OCI-M2 (cell line): ENCODE data around the gene SMURF1.

Experiments
- DNase-seq: peaks from one replicate; lab custom pipeline; 2025; ENCODE audit not compliant: unreplicated experiment; lab: John Stamatoyannopoulos, UW

SMURF1 gene

DNA sequence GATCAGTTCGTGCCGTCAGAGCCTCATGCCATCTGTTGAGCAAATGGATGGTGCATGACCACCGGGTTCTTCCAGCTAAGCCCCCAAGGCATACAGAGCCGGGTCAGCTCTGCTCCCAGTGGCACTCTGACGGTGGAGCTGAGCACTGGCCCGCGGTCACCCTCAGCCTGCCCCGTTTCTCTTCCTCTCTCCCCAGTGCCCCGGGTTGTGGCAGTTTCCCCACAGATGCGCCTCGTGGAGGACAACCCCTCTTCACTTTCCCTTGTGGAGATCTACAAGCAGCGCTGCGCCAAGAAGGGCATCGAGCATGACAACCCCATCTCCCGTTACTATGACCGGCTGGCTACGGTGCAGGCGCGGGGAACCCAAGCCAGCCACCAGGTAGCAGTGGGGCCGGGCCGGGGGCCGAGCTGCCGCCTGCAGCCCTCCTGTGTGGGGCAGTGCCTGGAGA is 135.7 kb downstream of the SMURF1 start:
- no peak for DNase-seq

DNA sequence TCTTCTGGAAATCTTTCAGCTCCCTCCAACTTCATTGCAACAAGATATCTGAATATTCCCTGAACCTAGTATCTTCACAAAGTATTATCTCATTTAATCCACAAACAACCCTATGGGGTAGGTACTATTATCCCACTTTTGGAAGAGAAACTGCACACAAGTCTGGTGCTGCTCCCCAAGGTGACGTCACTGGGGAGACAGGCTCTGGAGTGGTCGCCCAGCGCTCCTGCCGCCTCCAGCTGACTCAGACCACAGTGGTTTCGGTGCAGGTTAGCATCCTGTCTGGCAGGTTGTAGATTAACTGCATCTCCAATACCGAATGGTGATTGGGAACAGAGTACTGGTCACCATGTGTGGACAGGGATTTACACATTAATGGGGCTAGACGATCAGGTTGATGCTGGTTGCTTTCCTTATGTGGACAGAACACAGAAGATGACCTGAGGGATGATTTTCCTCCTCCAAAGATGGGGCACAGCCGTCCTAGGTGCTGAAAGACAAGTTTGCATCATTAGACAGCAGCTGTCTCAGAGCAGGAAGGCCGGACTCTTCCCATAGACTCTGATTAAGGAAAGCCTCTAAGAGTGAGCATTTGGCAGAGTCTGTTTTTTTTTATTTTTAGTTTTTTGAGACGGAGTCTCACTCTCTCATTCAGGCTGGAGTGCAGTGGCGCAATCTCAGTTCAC is 137.0 kb downstream of the SMURF1 start:
- DNase-seq, result no peak

DNA sequence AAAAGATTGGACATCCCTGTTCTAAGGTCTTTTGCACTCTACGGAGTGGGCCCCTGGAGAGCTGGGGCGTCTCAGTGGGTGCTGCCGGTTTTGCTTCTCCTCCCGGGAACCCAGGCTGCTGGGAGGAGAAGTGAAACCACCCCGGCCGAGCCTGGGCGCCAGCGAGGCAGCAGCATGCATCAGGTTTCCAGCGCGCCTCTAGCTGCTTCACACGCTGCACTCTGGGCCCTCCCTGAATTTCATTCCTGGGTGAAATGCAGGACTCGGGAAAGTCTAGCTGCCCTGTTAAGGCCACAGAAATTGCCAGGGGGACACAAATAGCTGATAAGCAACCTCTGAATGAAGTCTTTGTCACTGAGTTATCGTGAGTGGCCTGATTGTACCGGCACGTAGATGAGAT is 138.1 kb downstream of the SMURF1 start:
- no peak for DNase-seq

DNA sequence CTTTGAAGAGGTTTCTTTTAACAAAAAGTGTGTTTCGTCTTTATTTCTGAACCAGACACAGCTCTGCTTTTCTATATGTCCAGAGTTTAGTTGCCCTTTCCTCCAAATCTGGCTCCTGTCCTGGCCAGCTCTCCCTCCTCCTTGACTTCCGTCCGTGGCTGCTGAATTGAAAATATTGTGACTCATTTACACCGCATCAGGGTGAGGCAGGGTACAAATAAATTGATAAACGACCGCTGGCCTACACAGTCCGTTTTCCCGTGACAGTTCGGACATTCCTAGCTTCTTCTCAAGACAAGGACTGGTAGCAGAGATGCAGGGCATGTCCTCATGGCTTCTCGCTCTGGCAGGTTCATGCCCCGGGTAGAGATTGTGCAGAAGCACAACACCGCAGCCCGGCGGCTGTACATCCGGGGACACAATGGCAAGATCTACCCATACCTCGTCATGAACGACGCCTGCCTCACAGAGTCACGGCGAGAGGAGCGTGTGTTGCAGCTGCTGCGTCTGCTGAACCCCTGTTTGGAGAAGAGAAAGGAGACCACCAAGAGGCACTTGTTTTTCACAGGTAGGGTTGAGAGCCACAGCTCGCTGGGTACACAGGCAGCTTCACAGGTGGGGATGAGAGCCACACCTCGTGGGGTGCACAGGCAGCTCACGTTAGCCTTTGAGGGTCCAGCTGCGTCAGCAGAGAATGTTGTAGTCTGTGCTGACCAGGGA is 139.0 kb downstream of the SMURF1 start:
- no peak for DNase-seq

DNA sequence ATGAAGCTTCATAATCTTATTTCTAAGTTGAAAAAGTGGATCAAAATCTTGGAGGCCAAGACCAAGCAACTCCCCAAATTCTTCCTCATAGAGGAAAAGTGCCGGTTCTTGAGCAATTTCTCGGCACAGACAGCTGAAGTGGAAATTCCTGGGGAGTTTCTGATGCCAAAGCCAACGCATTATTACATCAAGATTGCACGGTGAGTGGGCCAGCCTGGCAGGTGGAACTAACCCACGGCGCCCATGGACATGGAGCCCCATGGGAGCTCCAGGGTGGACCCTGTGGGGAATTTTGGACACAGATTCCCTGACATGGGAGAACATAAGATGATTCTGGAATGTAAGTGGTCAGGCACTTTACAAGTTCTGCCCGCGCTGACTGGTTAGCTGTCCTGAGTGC is 139.7 kb downstream of the SMURF1 start:
- no peak for DNase-seq

DNA sequence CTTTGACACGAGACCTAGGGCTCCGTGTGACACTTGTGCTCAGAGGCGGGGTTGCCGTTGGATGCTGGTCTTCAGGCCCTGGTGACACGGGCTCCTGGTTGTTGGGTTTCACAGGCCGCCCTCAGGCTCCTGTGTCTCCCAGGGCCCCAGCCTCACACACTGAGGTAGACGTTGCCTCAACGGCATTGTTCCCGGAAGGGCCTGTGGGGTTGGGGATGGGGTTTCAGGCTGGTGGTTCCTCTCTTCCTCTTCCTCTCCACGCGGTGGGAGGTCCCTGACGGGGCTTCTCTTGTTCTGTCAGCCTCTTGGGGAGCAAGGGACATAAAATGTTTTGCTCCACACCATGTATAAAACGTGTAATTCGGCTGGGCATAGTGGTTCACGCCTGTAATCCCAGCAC is 140.5 kb downstream of the SMURF1 start:
- DNase-seq, result no peak

DNA sequence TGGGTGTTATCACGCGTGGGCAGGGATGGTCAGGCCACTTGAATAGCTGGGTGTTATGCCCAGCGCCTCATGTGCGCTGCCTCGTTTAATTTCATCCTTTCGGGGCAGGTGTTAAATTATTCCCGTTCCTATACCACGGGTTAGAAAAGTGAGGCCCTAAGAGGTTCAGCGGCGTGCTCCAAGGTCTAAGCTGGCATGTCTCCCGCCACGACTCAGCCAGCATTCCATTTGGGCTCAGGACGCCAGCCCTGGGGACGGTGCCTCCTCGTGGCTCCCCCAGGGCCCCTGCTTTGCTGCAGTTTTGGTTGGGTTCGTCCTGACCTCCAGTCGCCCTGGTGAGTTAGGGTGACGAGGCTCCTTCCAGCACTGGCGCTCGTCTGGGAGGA is 141.1 kb downstream of the SMURF1 start:
- DNase-seq, result no peak

DNA sequence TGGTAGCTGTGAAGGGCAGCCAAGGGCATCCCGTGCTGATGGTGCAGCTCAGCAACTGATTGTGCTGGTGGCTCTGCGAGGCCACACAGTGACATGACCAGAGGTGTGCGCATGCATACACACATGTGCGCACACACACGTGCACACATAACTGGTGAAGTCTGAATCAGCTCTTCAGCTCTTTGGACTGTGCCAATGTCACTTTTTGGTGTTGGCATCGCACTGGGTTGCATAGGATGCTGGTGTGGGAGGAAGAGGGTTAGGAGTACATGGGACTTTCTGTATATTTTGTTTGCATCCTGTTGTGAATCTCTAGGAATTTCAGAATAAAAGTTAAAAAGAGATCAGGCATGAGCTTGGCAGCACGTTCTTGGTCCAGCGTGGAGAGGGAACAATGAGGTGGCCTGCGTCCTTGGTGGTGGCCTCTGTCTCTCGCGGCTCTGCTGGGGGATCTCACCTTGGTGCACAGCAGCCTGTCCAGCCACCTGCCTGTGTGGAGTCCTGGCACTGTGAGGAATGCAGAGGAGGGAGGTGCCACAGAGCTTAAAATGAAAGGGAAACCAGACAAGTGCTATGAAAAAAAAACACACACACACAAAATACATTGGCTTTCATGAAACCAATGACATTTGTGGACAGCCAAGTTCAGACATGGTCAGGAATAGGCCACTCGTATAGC is 141.6 kb downstream of the SMURF1 start:
- DNase-seq, result no peak

DNA sequence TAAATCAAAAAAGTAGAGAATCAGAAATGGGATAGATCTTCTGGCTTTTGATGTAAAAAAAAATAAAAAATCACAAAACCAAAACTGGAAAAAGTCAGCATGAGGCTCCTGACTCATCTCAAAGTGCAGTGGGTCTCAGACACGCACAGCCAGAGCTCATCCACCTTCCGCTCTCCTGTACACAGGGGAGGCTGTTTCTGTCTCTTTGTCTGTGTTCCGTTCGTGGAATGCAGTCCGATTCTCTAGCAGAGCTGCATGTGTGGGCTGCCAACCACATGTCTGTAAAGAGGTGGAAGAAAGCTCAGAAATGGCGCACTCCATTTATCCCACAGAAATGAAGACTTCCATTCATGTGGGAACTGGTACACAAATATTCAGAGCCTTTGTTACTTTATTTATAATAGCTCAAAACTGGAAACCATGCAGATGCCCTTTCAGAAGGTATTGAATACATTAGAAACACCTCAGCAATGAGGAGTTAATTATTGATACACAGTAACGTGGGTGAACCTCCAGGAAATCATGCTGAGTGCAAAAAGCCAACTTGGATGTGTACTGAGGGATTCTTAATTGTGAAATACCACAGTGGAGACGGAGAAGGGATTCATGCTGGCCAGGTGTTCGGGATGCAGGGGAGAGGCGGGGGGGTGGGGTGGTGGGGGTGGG is 142.3 kb downstream of the SMURF1 start:
- no peak for DNase-seq

DNA sequence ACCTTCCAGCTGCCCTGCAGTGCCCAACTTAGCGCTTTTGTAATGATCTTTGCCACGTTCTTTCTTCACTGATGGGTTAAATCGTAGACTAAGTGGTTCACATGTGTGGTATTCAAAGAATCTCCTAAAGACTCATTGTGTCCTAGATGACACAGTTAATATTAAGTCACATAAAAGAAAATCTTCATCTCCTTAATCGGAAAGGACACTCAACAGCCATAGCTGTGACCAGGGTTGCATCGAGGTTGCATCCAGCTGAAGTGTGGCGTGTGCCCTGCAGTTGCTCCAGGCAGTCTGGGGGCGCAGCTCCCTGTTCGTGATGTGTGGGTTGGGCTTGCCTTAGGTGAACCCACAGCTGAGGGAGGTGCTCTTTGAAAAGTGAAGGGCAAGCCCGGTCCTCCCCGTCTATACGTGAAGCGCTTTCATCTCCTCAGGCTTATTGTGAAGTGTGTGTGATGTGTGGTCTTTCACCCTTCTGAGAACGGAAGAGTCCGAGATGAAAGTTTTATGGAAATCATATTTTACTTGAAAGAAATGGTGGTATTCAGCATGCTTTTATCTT is 142.9 kb downstream of the SMURF1 start:
- DNase-seq, result no peak

DNA sequence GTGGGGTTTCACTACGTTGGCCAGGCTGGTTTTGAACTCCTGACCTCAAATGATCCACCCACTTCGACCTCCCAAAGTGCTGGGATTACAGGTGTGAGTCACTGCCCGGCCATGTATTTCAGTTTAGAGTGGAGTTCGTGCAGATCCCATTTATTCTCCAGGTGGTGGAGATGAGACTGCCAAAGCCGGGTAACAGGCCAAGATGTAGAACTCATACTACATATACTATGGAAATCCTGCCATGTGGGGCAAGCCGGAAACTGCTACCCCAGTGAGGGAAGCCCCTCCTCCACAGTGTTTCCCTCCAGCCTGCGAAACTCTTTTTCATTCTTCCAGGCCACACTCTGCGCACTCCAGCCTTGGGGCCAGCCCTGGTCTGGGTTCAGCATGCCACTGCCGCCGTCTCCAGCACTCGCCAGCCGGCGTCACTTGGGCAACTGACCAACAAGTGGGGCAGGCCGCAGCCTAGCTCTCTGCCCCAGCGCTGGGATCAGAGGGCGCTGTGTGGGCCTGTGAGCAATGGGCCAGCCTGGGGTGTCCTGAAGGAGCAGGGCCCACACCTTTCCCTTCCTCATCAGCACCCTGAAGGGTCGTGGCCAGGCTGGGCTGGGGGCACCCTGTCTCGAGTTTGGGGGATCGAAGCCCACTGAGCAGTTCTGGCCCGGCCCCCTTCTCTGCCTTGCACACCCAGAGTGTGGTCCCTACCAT is 143.6 kb downstream of the SMURF1 start:
- DNase-seq, result no peak

DNA sequence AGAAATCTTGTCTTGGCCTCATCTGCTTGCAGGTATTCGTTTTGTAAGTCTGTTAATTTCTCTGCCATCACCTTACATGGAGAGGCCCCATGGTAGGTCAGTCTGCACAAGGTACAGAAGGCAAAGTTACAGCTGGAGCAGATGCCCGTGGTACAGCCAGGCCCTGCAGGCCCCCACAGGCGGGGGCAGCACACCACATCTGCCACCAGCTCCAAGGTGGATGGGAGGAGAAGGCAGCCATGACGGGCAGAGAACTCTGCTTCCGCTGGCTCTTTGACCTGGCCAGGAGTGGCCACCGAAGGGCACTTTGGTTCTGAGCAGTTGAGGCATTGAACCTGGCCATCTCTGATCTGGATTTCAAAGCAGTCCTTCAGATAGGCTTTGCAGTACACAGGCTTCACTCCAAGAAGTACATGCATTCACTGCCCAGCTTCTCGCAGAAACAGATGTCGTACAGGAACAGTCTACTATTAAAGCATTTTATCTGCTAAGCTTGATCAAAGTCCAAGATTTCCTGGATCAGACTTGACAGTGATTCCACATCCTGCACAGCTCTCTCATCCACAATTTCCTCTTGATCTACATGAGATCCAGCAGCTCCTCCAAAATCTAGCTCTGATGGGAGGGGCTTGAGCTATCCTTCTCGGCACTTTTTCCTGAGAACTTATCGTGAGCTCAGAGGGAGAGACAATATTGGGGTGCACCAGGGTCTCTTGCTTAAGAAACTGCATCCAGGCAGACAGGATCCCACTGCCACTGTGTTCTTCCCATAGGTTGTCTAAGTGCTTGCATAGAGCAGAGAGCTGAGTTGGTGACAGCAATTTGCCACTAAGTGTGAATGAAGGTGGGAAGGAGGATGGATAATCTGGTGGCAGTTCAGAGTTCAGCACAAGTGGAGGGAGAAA is 144.8 kb downstream of the SMURF1 start:
- DNase-seq, result no peak

DNA sequence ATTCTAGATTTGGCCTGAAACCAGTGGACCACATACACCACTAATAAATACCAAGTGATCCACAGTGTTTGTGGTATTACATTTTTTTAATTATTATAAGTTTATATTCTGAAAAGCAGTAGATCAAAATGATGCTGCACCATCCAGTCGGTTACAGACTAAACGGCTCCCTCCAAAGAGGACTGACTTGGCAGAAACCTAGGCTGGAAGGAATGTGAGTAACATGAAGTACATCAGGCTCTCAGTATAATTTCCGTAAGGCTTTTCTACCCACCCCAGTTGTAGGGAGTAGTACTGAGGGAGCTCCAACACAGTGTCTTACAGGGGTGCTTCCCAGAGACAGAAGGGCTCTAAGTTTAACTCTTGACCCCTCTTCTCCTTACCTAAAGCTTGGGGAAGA is 146.1 kb downstream of the SMURF1 start:
- DNase-seq, result no peak

DNA sequence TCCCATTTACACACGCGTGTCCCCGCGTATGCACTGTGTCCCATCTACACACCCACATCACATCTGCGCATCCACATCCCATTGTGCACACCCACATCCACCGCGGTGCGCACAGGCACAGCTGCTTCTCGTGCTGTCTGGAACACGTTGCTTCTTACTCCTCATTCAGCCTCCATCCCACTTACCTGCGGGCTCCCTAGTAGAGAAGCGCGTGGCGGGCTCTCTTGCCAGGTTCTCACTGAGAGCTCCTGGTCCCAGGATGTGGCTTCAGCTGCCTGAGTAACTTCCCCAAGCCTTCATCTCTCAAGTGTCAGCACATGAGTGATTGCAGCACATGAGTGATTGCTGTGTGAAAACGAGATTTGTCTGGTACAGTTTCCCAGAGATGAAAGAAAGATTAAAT is 147.8 kb downstream of the SMURF1 start:
- no peak for DNase-seq

DNA sequence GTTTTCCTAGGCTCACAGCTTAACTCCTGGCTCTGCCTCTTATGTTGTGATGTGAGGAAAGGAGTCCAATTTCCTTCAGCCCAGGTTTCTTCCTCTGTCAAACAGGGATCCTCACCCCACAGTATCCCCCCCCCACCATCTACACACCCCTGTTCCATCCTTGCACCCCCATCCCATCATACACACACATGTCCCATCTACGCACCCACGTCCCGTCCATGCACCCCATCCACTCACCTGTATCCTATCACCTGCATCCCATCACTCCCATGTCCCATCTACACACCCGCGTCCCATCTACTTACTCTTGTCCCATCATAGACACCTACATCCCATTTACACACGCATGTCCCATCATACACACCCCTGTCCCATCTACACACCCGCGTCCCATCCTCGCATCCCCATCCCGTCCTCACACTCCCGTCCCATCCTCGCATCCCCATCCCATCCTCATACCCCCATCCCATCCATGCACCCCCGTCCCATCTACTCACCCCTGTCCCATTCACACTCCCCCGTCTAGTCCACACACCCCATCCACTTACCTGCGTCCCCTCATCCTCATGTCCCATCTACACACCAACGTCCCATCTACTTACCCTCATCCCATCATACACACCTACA is 148.3 kb downstream of the SMURF1 start:
- no peak for DNase-seq

DNA sequence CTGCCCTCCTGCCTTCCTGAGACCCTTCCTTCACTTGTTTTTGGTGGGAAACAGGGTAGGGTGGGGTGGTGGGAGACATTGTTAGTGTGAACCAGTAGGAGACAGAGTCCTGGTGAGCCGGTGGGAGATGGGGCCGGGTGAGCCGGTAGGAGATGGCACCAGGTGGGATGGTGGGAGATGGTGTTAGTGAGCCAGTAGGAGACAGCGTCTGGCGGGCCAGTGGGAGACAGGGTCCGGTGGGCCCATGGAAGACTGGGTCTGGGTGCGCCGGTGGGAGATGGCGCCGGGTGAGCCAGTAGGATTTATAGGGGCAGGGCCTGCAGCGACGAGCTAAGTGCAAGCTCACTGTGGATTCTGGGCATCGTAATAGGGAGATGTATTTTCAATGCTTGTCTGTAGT is 148.8 kb downstream of the SMURF1 start:
- no peak for DNase-seq

DNA sequence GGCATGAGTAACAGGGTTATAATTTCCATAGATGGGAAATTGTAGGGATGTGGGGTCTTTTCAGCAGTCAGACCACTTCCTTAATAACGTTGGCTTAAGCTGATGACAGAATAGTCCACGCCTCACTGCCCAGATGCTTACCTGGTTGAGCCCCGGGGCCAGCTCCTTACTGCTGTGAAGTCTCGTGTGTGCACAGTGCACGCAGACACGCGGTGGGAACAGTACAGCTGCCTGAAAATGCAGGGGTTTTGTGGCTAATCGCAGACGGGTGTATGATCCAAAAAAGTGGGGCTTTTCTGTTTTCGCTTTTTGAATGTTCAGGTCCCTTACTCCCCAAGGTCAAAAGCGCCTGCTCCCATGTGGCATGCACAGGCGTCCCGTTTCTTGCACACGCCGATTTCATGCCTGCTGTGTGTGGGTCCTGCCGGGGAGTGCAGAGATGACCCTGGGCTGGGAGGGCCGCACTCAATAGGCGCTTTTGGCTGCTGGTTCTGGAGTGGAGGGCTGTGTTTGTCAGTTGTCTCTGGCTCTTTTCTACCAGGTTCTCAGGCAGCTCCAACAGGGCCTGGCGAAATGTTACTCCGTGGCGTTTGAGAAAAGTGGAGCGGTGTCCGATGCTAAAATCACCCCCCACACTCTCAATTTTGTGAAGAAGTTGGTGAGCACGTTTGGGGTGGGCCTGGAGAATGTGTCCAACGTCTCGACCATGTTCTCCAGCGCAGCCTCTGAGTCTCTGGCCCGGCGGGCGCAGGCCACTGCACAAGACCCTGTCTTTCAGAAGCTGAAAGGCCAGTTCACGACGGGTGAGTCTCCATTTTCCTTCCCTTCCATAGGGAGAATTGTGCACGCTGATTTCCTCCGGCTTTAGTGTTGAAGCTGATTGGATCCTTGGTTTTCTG is 149.6 kb downstream of the SMURF1 start:
- no peak for DNase-seq
